Memory B cell (primary cell): Measurements from ENCODE around the gene UBE2F.

ENCODE experiments used
- ATAC-seq: fragments of 150-1000 bp; cut with Tn5 transposase; 2 replicates; pipeline ENCODE4 v1.10.0; 2021; ENCODE audit warnings: low read depth, mild to moderate bottlenecking, moderate library complexity
- DNase-seq, 2 donors: peaks; one replicate each; pipeline ENCODE4 v3.0.0; 2022; ENCODE audit warnings: low spot score in 2 of 2
- H3K27ac Mint-ChIP-seq: one replicate; pipeline ENCODE4 v1.8.0; 2022; ENCODE audit warnings: mild to moderate bottlenecking, moderate library complexity, mixed read lengths
- H3K27me3 Mint-ChIP-seq: one replicate; pipeline ENCODE4 v1.8.0; 2022; ENCODE audit warnings: mixed read lengths
- H3K36me3 Mint-ChIP-seq: one replicate; pipeline ENCODE4 v1.8.0; 2022; ENCODE audit warnings: mild to moderate bottlenecking, mixed read lengths
- H3K4me1 Mint-ChIP-seq: one replicate; pipeline ENCODE4 v1.8.0; 2022; ENCODE audit warnings: mixed read lengths
- H3K4me3 Mint-ChIP-seq: one replicate; pipeline ENCODE4 v1.8.0; 2022; ENCODE audit warnings: mild to moderate bottlenecking, moderate library complexity, mixed read lengths
- H3K9me3 Mint-ChIP-seq: one replicate; pipeline ENCODE4 v1.8.0; 2022; ENCODE audit warnings: mixed read lengths

The UBE2F gene

GRCh38 chr2:238004077-238004830, 37.4 kb downstream of the UBE2F start:
- no peak overlapping the region for H3K4me3 Mint-ChIP-seq
- ATAC-seq (no peak), DNase-seq (no peak)
- H3K36me3 Mint-ChIP-seq = peaks cover 36% of the 10 kb centered on the region
- no peaks in the 10 kb centered on the region for H3K27me3 Mint-ChIP-seq
- no peak overlapping the region for H3K27ac Mint-ChIP-seq
- H3K4me1 Mint-ChIP-seq = peaks cover 5% of the 10 kb centered on the region
- H3K9me3 Mint-ChIP-seq = no peaks in the 10 kb centered on the region

GRCh38 chr2:238005528-238005927, 38.7 kb downstream of the UBE2F start:
- H3K4me1 Mint-ChIP-seq = peaks cover 7% of the 10 kb centered on the region

GRCh38 chr2:238006510-238006909, 39.7 kb downstream of the UBE2F start:
- Mint-ChIP-seq H3K4me1 (peaks cover 7% of the 10 kb centered on the region), H3K9me3 (no peaks in the 10 kb centered on the region), H3K36me3 (peaks cover 41% of the 10 kb centered on the region), H3K4me3 (no peak overlapping the region), H3K27ac (no peak overlapping the region), H3K27me3 (no peaks in the 10 kb centered on the region)
- ATAC-seq (no peak), DNase-seq (no peak)

More at GRCh38 chr2:238005528-238005927, 38.7 kb downstream of the UBE2F start:
- Mint-ChIP-seq H3K36me3 (peaks cover 33% of the 10 kb centered on the region), H3K27ac (no peak overlapping the region), H3K4me3 (no peak overlapping the region), H3K9me3 (no peaks in the 10 kb centered on the region), H3K27me3 (no peaks in the 10 kb centered on the region)
- ATAC-seq = no peak
- no peak for DNase-seq

DNA sequence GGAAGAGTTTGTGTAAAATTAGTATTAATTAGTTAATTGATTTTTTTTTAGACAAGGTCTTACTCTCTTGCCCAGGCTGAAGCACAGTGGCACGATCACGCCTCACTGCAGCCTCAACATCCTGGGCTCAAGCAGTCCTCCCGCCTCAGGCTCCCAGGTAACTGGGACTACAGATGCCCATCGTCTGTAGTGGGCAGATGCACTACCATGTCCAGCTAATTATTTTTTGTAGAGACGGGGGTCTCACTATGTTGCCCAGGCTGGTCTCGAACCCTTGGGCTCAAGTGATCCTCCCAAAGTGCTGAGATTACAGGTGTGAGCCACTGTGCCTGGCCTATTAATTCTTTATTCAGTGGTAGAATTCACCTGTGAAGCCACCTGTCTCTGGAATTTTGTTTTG, 41.1 kb downstream of the UBE2F start:
- Mint-ChIP-seq H3K9me3 (no peaks in the 10 kb centered on the region), H3K27me3 (no peaks in the 10 kb centered on the region), H3K4me1 (peaks cover 7% of the 10 kb centered on the region), H3K27ac (no peak overlapping the region), H3K36me3 (peaks cover 43% of the 10 kb centered on the region), H3K4me3 (no peak overlapping the region)
- DNase-seq (no peak), ATAC-seq (no peak)

- DNase-seq = no peak
- Mint-ChIP-seq H3K27me3 (no peaks in the 10 kb centered on the region), H3K36me3 (peaks cover 45% of the 10 kb centered on the region), H3K4me1 (peaks cover 5% of the 10 kb centered on the region), H3K27ac (no peak overlapping the region), H3K9me3 (no peaks in the 10 kb centered on the region), H3K4me3 (no peak overlapping the region)
- ATAC-seq = no peak
These were observed 42.7 kb downstream of the UBE2F start for GRCh38 chr2:238009563-238009962.

- DNase-seq = no peak
- no peak for ATAC-seq
- H3K27ac Mint-ChIP-seq = no peak overlapping the region
- no peaks in the 10 kb centered on the region for H3K27me3 Mint-ChIP-seq
- H3K4me1 Mint-ChIP-seq = peaks cover 4% of the 10 kb centered on the region
- H3K36me3 Mint-ChIP-seq = peaks cover 42% of the 10 kb centered on the region
- no peak overlapping the region for H3K4me3 Mint-ChIP-seq
- H3K9me3 Mint-ChIP-seq = no peaks in the 10 kb centered on the region
These were observed 43.8 kb downstream of the UBE2F start for GRCh38 chr2:238010572-238010971.

DNA sequence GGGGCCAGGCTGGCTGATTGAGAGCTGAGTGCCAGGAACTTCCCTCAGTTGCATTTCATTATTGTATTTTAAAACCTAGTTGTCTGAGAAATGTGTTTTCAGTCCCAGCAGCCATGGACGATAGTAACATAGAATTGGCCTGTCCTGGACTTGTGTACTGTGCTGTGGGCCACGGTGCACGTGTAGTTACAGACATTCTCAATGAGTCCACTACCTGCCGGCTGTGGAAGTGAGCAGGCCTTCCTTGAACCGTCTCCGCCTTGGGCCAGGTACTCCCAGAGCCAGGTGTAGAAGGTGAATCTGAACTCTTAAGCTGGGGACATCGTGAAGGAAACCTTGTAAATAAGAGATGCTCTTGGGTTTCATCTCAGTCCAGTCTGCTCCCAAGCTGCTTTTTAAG, 47.0 kb downstream of the UBE2F start:
- Mint-ChIP-seq H3K4me3 (no peak overlapping the region), H3K27me3 (no peaks in the 10 kb centered on the region), H3K4me1 (peaks cover 4% of the 10 kb centered on the region), H3K36me3 (peaks cover 34% of the 10 kb centered on the region), H3K27ac (no peak overlapping the region), H3K9me3 (no peaks in the 10 kb centered on the region)
- no peak for ATAC-seq
- DNase-seq = no peak

GRCh38 chr2:238015705-238016104, 48.9 kb downstream of the UBE2F start:
- no peak for ATAC-seq
- H3K27me3 Mint-ChIP-seq = no peaks in the 10 kb centered on the region
- H3K27ac Mint-ChIP-seq = no peak overlapping the region
- no peak for DNase-seq
- H3K9me3 Mint-ChIP-seq = no peaks in the 10 kb centered on the region
- peaks cover 33% of the 10 kb centered on the region for H3K36me3 Mint-ChIP-seq
- H3K4me3 Mint-ChIP-seq = no peak overlapping the region
- H3K4me1 Mint-ChIP-seq = peaks cover 2% of the 10 kb centered on the region

- Mint-ChIP-seq H3K9me3 (no peaks in the 10 kb centered on the region), H3K4me3 (no peak overlapping the region), H3K27me3 (no peaks in the 10 kb centered on the region), H3K27ac (no peak overlapping the region), H3K4me1 (peaks cover 2% of the 10 kb centered on the region), H3K36me3 (peaks cover 32% of the 10 kb centered on the region)
- peak; percentile 45 for ATAC-seq
- DNase-seq = no peak
These were observed 49.7 kb downstream of the UBE2F start for GRCh38 chr2:238016526-238016925.

DNA sequence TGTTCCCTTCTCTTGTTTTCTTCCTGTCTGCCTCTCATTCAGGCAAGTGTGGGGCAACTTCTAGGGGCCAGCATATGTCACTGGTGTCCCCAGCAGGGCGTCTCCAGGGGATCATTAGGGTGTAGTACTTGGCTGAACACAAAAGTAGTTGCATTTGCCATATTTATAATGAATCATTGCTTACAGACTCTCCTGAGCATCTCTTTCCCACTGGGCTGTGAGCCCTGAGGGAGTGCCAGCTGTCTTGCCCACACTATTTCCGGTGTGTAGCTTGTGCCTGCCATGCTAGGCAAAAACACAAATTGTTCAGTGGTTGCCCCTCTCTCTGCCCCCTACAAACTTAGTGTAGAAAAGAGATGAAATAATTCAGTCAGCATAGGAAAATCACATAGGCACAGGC, 53.1 kb downstream of the UBE2F start:
- H3K27ac Mint-ChIP-seq = no peak overlapping the region
- DNase-seq = no peak

DNA sequence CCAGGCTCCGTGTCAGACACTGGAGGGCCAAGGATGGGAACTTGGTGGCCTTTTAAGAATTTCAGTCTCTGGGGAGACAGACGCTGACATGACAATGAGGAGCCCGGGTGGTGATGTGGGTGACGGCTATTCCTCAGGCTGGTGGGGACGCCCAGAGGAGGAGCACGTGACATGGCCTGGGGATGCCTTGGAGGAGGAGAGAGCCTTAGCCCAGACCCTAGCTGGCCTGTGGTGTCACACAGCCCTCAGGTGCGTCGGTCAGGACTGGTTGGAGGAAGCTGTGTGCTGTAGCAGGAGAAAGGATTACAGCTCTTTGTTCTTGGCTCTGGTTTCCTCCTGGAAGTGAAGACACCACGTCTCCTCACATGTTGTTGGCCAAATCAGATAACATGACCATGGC, 54.0 kb downstream of the UBE2F start:
- no peaks in the 10 kb centered on the region for H3K9me3 Mint-ChIP-seq
- no peak for DNase-seq
- H3K27me3 Mint-ChIP-seq = no peaks in the 10 kb centered on the region
- peaks cover 29% of the 10 kb centered on the region for H3K36me3 Mint-ChIP-seq
- no peak overlapping the region for H3K4me3 Mint-ChIP-seq
- ATAC-seq = no peak
- H3K27ac Mint-ChIP-seq = no peak overlapping the region
- no peaks in the 10 kb centered on the region for H3K4me1 Mint-ChIP-seq

More for the DNA sequence above, 53.1 kb downstream of the UBE2F start:
- H3K27me3 Mint-ChIP-seq = no peaks in the 10 kb centered on the region
- no peak overlapping the region for H3K4me3 Mint-ChIP-seq
- no peaks in the 10 kb centered on the region for H3K9me3 Mint-ChIP-seq
- peaks cover 23% of the 10 kb centered on the region for H3K36me3 Mint-ChIP-seq
- no peaks in the 10 kb centered on the region for H3K4me1 Mint-ChIP-seq
- no peak for ATAC-seq

DNA sequence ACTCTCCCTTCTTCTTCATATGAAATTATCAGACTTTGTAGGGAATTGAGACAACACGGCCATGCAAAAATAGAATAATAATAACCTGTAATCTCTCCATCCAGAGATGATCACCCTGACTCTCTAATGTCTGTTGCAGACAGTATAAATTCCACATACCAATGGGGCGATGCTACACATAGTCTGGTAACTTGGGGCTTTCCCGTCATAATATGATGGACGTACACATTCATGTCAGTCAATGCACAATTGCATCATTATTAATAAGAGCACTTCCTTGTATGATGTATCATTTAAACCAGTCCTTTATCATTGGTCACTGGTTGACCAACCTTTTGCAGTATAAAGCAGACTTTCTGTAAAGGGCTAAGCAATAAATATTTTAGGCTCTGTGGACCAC, 54.5 kb downstream of the UBE2F start:
- Mint-ChIP-seq H3K4me1 (no peaks in the 10 kb centered on the region), H3K27ac (no peak overlapping the region), H3K27me3 (no peaks in the 10 kb centered on the region), H3K36me3 (peaks cover 32% of the 10 kb centered on the region), H3K9me3 (no peaks in the 10 kb centered on the region), H3K4me3 (no peak overlapping the region)
- no peak for ATAC-seq
- no peak for DNase-seq

GRCh38 chr2:238022594-238023157, 55.9 kb downstream of the UBE2F start:
- Mint-ChIP-seq H3K4me3 (no peak overlapping the region), H3K4me1 (no peaks in the 10 kb centered on the region), H3K27me3 (no peaks in the 10 kb centered on the region), H3K27ac (no peak overlapping the region), H3K9me3 (no peaks in the 10 kb centered on the region), H3K36me3 (peaks cover 31% of the 10 kb centered on the region)
- ATAC-seq = no peak
- no peak for DNase-seq

DNA sequence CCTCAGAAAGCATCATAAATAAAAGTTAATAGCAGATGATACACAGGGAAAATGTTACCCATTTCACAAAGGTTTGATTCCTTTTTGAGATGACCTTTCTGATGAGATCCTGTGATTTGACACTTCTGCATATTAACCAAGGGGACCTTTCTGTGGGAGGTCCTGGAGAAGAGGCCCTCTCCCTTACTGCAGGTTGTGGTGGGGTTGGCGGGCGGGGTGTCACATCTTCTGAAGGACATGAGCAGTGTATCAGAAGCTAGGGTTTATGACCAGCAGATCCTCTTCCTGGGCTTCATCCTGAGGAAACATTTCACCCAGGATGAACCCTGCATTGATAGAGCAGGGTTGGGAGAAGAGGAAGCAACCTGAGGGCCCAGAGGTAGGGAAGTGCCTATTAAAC, 56.8 kb downstream of the UBE2F start:
- Mint-ChIP-seq H3K4me3 (no peak overlapping the region), H3K4me1 (no peaks in the 10 kb centered on the region), H3K27ac (no peak overlapping the region), H3K9me3 (no peaks in the 10 kb centered on the region), H3K36me3 (peaks cover 31% of the 10 kb centered on the region), H3K27me3 (no peaks in the 10 kb centered on the region)
- ATAC-seq (no peak), DNase-seq (no peak)

DNA sequence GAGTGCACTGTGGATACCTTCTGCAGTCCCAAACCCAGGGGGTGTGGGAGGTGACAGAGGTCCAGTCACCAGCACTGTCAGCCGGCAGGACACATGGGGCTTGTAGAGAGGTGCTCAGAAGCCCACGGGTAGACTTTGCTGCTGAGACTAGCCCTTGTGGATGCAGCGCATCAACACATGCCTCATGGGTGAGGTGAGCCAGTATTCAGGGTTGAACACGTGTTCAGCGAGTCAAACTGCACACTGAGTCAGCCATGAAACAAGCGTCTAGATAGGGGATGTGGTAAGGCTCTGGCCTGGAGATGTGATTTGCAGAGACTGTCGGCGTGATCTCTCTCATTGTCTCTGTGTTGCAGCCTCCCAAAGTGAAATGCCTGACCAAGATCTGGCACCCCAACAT, 58.2 kb downstream of the UBE2F start:
- DNase-seq = no peak
- peaks cover 25% of the 10 kb centered on the region for H3K36me3 Mint-ChIP-seq
- H3K4me3 Mint-ChIP-seq = no peak overlapping the region
- no peaks in the 10 kb centered on the region for H3K9me3 Mint-ChIP-seq
- no peak overlapping the region for H3K27ac Mint-ChIP-seq
- H3K27me3 Mint-ChIP-seq = no peaks in the 10 kb centered on the region
- ATAC-seq = no peak
- no peaks in the 10 kb centered on the region for H3K4me1 Mint-ChIP-seq
